Retina (tissue), 1 donor: ENCODE data around the gene SKA3.
A peak's percentile ranks its signal among the peaks of the same experiment; 100 is the strongest.
"Not testable (repeated sequence)": the region's sequence is repeated elsewhere in the genome, so short reads cannot be mapped to it uniquely, and the experiment has no call there.

ENCODE experiments used
- DNase-seq: peaks from one replicate; pipeline ENCODE4 v3.0.0-alpha.2; 2016

Gene SKA3

GRCh38 chr13:21176215-21176981 is at the start of gene SKA3, which contains the start of gene MRPL57:
Gene SKA3 (minus strand): TSS chr13:21176552. CDS start chr13:21176477, 75 bp downstream.
Gene MRPL57 (plus strand): TSS chr13:21176658. CDS start chr13:21176917, 259 bp downstream.
- peak; percentile 99 for DNase-seq

GRCh38 chr13:21225082-21225481 is 48.7 kb upstream of the SKA3 start:
- no peak for DNase-seq

GRCh38 chr13:21221268-21221667 is 44.9 kb upstream of the SKA3 start:
- DNase-seq = no peak

GRCh38 chr13:21219716-21220115 is 43.4 kb upstream of the SKA3 start:
- DNase-seq = not testable (repeated sequence)

GRCh38 chr13:21219036-21219381 is 42.7 kb upstream of the SKA3 start:
- DNase-seq = no peak

GRCh38 chr13:21218351-21219035 is 42.1 kb upstream of the SKA3 start:
- no peak for DNase-seq

GRCh38 chr13:21216332-21216731 is 40.0 kb upstream of the SKA3 start:
- peak; percentile 39 for DNase-seq

- DNase-seq = not testable (repeated sequence)
Measured at GRCh38 chr13:21215419-21215818, 39.1 kb upstream of the SKA3 start.

GRCh38 chr13:21212138-21212775 is 35.9 kb upstream of the SKA3 start:
- no peak for DNase-seq

- DNase-seq = no peak
Measured at GRCh38 chr13:21208652-21209154, 32.4 kb upstream of the SKA3 start.

GRCh38 chr13:21202767-21203531 is 26.6 kb upstream of the SKA3 start:
- no peak for DNase-seq

- DNase-seq = not testable (repeated sequence)
Measured at GRCh38 chr13:21201456-21202190, 25.3 kb upstream of the SKA3 start.

- peak; percentile 4 for DNase-seq
Measured at GRCh38 chr13:21198391-21198790, 22.0 kb upstream of the SKA3 start.

- not testable (repeated sequence) for DNase-seq
Measured at GRCh38 chr13:21197606-21198225, 21.4 kb upstream of the SKA3 start.

GRCh38 chr13:21194756-21195155 is 18.4 kb upstream of the SKA3 start:
- not testable (repeated sequence) for DNase-seq

- not testable (repeated sequence) for DNase-seq
Measured at GRCh38 chr13:21186410-21186809, 10.1 kb upstream of the SKA3 start.

- DNase-seq = no peak
Measured at GRCh38 chr13:21181671-21182070, 5.3 kb upstream of the SKA3 start.

GRCh38 chr13:21176982-21177284 is 581 bp upstream of the SKA3 start:
- DNase-seq = no peak

- no peak for DNase-seq
Measured at GRCh38 chr13:21175656-21176214, 617 bp downstream of the SKA3 start.

- DNase-seq = not testable (repeated sequence)
Measured at GRCh38 chr13:21173767-21174166, 2.6 kb downstream of the SKA3 start.

GRCh38 chr13:21171420-21171819 is 4.9 kb downstream of the SKA3 start:
- DNase-seq = no peak
